SK-N-SH treated with all-trans-retinoic acid at 6 μM for 48 hours (cell line): ENCODE results near the gene MYDGF.
"Not testable (repeated sequence)": the region's sequence is repeated elsewhere in the genome, so short reads cannot be mapped to it uniquely, and the experiment has no call there.

Experiments
- ATAC-seq: fragments of 200-7000 bp; cut with Tn5 transposase; 3 replicates; pipeline ENCODE4 v1.9.1; 2020; ENCODE audit warnings: mild to moderate bottlenecking, moderate library complexity
- ARNTL ChIP-seq: fragments of 450-650 bp; formaldehyde crosslinking; IDR thresholded peaks from 2 replicates; pipeline ENCODE4 v1.5.0; 2020; ENCODE audit warnings: low read depth, mild to moderate bottlenecking, moderate library complexity, borderline replicate concordance
- BACH2 ChIP-seq: fragments of 250-450 bp; sonication (Bioruptor Pico); IDR thresholded peaks from 2 replicates; pipeline ENCODE4 v1.9.0; 2021; ENCODE audit warnings: mild to moderate bottlenecking, borderline replicate concordance
- CREB5 ChIP-seq: fragments of 250-450 bp; sonication (Bioruptor Pico); IDR thresholded peaks from 2 replicates; pipeline ENCODE4 v1.5.1; 2020; ENCODE audit warnings: low read depth, mild to moderate bottlenecking, moderate library complexity
- CSDC2 ChIP-seq: fragments of 250-450 bp; sonication (Bioruptor Pico); IDR thresholded peaks from 2 replicates; pipeline ENCODE4 v1.5.0; 2020; ENCODE audit warnings: mild to moderate bottlenecking, moderate library complexity
- CSRNP3 ChIP-seq: fragments of 250-450 bp; sonication (Bioruptor Pico); IDR thresholded peaks from 2 replicates; pipeline ENCODE4 v1.5.1; 2021; ENCODE audit warnings: mild to moderate bottlenecking, moderate library complexity
- ESRRG ChIP-seq: fragments of 250-450 bp; sonication (Bioruptor Pico); IDR thresholded peaks from 2 replicates; pipeline ENCODE4 v1.6.1; 2021; ENCODE audit warnings: mild to moderate bottlenecking
- GLIS3 ChIP-seq: fragments of 250-450 bp; sonication (Bioruptor Pico); IDR thresholded peaks from 2 replicates; pipeline ENCODE4 v1.5.0; 2020; ENCODE audit warnings: mild to moderate bottlenecking, moderate library complexity
- ISL1 ChIP-seq: fragments of 250-450 bp; sonication (Bioruptor Pico); IDR thresholded peaks from 2 replicates; pipeline ENCODE4 v2.1.2; 2022; ENCODE audit warnings: mild to moderate bottlenecking, moderate library complexity
- OSR1 ChIP-seq: fragments of 250-450 bp; sonication (Bioruptor Pico); IDR thresholded peaks from 2 replicates; pipeline ENCODE4 v1.8.0; 2022; ENCODE audit warnings: moderate library complexity, mild to moderate bottlenecking, inconsistent platforms
- PPARA ChIP-seq: fragments of 250-450 bp; sonication (Bioruptor Pico); IDR thresholded peaks from 2 replicates; pipeline ENCODE4 v1.5.0; 2020; ENCODE audit warnings: mild to moderate bottlenecking, borderline replicate concordance
- RARB ChIP-seq: fragments of 250-450 bp; sonication (Bioruptor Pico); IDR thresholded peaks from 2 replicates; pipeline ENCODE4 v1.8.0; 2021; ENCODE audit warnings: mild to moderate bottlenecking, moderate library complexity
- SNAI2 ChIP-seq: fragments of 250-450 bp; sonication (Bioruptor Pico); IDR thresholded peaks from 2 replicates; pipeline ENCODE4 v1.5.0; 2020; ENCODE audit warnings: mild to moderate bottlenecking, moderate library complexity
- TOX ChIP-seq: fragments of 250-450 bp; sonication (Bioruptor Pico); IDR thresholded peaks from 2 replicates; pipeline ENCODE4 v1.8.0; 2021; ENCODE audit warnings: mild to moderate bottlenecking, moderate library complexity, borderline replicate concordance
- TSHZ2 ChIP-seq: fragments of 250-450 bp; sonication (Bioruptor Pico); IDR thresholded peaks from 2 replicates; pipeline ENCODE4 v1.5.0; 2020; ENCODE audit warnings: mild to moderate bottlenecking, moderate library complexity
- ZFP3 ChIP-seq: fragments of 250-450 bp; sonication (Bioruptor Pico); IDR thresholded peaks from 2 replicates; pipeline ENCODE4 v1.5.0; 2020; ENCODE audit warnings: mild to moderate bottlenecking, moderate library complexity
- ZNF70 ChIP-seq: fragments of 450-650 bp; formaldehyde crosslinking; IDR thresholded peaks from 2 replicates; pipeline ENCODE4 v1.5.0; 2020; ENCODE audit warnings: mild to moderate bottlenecking, moderate library complexity
- ZNF8 ChIP-seq: fragments of 450-650 bp; formaldehyde crosslinking; IDR thresholded peaks from 2 replicates; pipeline ENCODE4 v1.5.0; 2020; ENCODE audit warnings: mild to moderate bottlenecking, moderate library complexity

Gene MYDGF

GRCh38 chr19:4682417-4683200 is 12.5 kb upstream of the MYDGF start (continued):
- TF ChIP-seq TSHZ2 (CRISPR knock-in tag): no peak
- TF ChIP-seq ISL1 (CRISPR knock-in tag): no peak
- TF ChIP-seq BACH2 (CRISPR knock-in tag): no peak
- no peak for TF ChIP-seq OSR1 (CRISPR knock-in tag)
- no peak for TF ChIP-seq ZNF8 (CRISPR knock-in tag)
- no peak for TF ChIP-seq ESRRG (CRISPR knock-in tag)

GRCh38 chr19:4680021-4680420 is 9.9 kb upstream of the MYDGF start:
- ATAC-seq: not testable (repeated sequence)

- TF ChIP-seq ZNF8 (CRISPR knock-in tag) (no peak), CSDC2 (CRISPR knock-in tag) (no peak), CREB5 (CRISPR knock-in tag) (no peak), PPARA (CRISPR knock-in tag) (no peak), TSHZ2 (CRISPR knock-in tag) (no peak), BACH2 (CRISPR knock-in tag) (no peak), SNAI2 (CRISPR knock-in tag) (no peak), ZFP3 (no peak), ARNTL (CRISPR knock-in tag) (no peak), TOX (CRISPR knock-in tag) (no peak), CSRNP3 (CRISPR knock-in tag) (no peak), GLIS3 (CRISPR knock-in tag) (no peak)
- TF ChIP-seq, all 23 proteins: peak for 0
- peak; percentile 56 for ATAC-seq
Measured at GRCh38 chr19:4678881-4679790, 9.0 kb upstream of the MYDGF start.

DNA sequence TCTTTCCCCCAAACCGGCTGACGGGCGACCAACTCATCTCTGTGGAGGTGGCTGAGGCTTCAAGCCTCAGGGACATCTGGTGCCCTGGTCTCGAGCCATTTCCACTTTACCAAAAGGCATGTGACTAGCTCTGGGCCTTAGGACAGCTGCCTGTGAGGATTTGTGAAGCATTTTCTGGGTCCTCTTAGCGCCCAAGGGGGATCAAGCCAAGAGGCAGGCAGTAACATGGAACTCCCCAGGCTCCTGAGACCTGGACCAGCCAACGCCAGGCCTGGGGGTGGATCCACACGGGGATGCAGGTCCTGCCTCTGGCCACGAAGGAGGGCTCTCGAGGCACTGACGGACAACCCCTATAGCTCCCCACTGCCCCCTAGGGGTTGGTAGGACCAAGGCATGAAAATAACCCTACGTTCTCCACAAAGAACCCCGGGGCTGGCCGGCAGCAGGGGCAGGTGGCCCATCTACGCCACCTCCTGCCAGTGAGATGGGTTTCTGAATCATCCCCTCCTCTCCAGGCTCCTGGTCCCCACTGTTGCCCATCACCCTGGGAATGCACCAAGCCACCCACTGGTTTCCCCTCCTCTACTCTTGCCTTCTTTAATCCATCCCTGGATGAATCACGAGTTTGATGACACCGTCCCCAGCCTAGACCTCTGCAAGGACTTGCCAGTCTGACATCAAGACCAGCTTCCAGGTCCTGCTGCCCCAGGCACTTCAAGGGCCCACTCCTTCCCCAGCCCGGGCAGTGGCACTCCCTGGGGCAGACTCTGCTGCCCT is 7.0 kb upstream of the MYDGF start:
- ATAC-seq: peak; percentile 41
- no peak for TF ChIP-seq RARB
- peak; percentile 99 for TF ChIP-seq ZNF70
- TF ChIP-seq, all 23 proteins: peak for 1
